ENCODE results near the gene C2CD5. TPM values are rescaled to one million over a fixed set of nuclear protein-coding genes. Genes with fewer than 3 reads are reported as not detected.

Gene C2CD5
- total RNA-seq, 1 experiment from 2014 or later, result 35.4 TPM

DNA sequence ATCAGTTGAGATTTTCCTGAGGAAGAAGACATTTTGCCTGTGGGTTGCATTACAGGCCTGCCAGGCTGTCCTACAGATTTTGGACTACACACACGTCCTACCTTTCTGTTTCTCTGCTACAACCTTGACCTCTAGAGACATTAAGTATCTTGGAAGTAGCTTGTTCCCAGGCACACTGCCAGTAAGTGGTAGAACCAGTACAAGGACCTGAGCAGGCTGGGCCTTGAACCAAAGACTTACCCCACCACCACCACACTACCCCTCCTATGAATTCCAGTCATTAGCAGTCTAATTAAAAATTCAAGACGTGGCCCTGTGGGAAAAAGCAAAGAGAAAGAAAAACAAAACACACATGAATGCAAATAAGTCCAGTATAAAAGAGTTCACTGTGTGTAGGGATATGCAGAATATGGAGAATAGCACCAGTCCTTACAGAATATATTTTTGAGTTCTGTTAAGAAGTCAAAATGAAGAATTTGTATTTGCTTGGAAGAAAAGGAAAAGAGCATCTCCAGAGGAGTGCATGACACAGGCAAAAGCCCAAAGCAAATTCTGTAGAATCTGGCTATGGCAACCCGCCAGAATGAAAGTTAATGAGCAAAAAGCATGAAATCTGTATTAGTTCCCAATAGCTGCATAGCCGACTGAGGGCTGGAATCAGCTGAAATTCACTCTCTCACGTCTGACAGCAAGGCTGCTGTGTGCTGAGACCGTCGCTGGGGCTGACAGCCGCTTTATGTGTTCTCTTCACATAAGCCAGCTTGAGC is 135.5 kb downstream of the C2CD5 start:
- no peak overlapping the region for H3K27ac ChIP-seq (ENCODE audit: insufficient read length, low read depth, low read length)
- DNase-seq, result no peak

More for the DNA sequence above, 135.5 kb downstream of the C2CD5 start:
- Mint-ChIP-seq H3K4me3 (no peak overlapping the region), H3K9me3 (no peaks in the 10 kb centered on the region; a peak in 2 of 5 replicates), H3K4me1 (peaks cover 2 to 4% of the 10 kb centered on the region in 2 experiments; a peak in 2 of 4 replicates), H3K27ac (no peak overlapping the region), H3K36me3 (ENCODE audit: insufficient read depth in 1 of 3, low read depth in 3 of 3) (no peaks in the 10 kb centered on the region), H3K27me3 (ENCODE audit: low read depth) (no peaks in the 10 kb centered on the region)
- H3K14ac ChIP-seq (ENCODE audit: insufficient read depth, low read length), result no peak overlapping the region
- H2BK15ac ChIP-seq (ENCODE audit: low read depth, low read length), result no peak overlapping the region
- TF ChIP-seq, protein P1, sequence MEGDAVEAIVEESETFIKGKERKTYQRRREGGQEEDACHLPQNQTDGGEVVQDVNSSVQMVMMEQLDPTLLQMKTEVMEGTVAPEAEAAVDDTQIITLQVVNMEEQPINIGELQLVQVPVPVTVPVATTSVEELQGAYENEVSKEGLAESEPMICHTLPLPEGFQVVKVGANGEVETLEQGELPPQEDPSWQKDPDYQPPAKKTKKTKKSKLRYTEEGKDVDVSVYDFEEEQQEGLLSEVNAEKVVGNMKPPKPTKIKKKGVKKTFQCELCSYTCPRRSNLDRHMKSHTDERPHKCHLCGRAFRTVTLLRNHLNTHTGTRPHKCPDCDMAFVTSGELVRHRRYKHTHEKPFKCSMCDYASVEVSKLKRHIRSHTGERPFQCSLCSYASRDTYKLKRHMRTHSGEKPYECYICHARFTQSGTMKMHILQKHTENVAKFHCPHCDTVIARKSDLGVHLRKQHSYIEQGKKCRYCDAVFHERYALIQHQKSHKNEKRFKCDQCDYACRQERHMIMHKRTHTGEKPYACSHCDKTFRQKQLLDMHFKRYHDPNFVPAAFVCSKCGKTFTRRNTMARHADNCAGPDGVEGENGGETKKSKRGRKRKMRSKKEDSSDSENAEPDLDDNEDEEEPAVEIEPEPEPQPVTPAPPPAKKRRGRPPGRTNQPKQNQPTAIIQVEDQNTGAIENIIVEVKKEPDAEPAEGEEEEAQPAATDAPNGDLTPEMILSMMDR (conservative IDR thresholded peaks at IDR 0.05), result no peak
- no peak overlapping the region for H2AK5ac ChIP-seq (ENCODE audit: insufficient read length, low read length)
- no peaks in the 10 kb centered on the region for H3K23me2 ChIP-seq (ENCODE audit: insufficient read length, low read depth, low read length, poor library complexity, severe bottlenecking)
- H2BK5ac ChIP-seq (ENCODE audit: insufficient read length, low read length), result no peak overlapping the region
- H4K8ac ChIP-seq (replicated peaks; ENCODE audit: insufficient read length, low read depth, low read length), result no peak overlapping the region
- H3K23ac ChIP-seq (ENCODE audit: insufficient read length, low read depth, low read length), result no peak overlapping the region
- no peak overlapping the region for H3K9ac ChIP-seq (ENCODE audit: extremely low read depth, insufficient read length, low read length)
- no peak overlapping the region for H3K18ac ChIP-seq (ENCODE audit: insufficient read length, low read depth, low read length)
- no CpG with 5 or more reads among the region's 8 CpGs for WGBS (ENCODE audit: extremely low coverage, insufficient read length, low lambda C conversion rate)
- no peak overlapping the region for H3K4ac ChIP-seq (ENCODE audit: low read depth, low read length)
- H2BK120ac ChIP-seq (ENCODE audit: low read depth, low read length, poor library complexity, severe bottlenecking), result no peak overlapping the region
- no peaks in the 10 kb centered on the region for H3K79me2 ChIP-seq (ENCODE audit: insufficient read depth, low read length)
- no peak overlapping the region for H4K91ac ChIP-seq (ENCODE audit: insufficient read length, low read depth, low read length)
- H3K79me1 ChIP-seq (ENCODE audit: insufficient read depth, low read depth, low read length, poor library complexity, severe bottlenecking), result no peaks in the 10 kb centered on the region
- H3K4me1 ChIP-seq (ENCODE audit: insufficient read depth, low read length), result no peaks in the 10 kb centered on the region
- H3K4me2 ChIP-seq (ENCODE audit: insufficient read depth, insufficient read length, low read length), result no peak overlapping the region
- H2BK12ac ChIP-seq (ENCODE audit: insufficient read length, low read depth, low read length), result no peak overlapping the region
- no peak overlapping the region for H3K56ac ChIP-seq (ENCODE audit: insufficient read length, low read depth, low read length)
- no peaks in the 10 kb centered on the region for H3K9me3 ChIP-seq (ENCODE audit: control insufficient read depth, low read depth, low read length)
- no peak overlapping the region for H2AFZ ChIP-seq (ENCODE audit: low read length)
- H3T11ph ChIP-seq (ENCODE audit: low read length), result no peak overlapping the region
- no peaks in the 10 kb centered on the region for H3K27me3 ChIP-seq (ENCODE audit: insufficient read depth, low read length)
- H4K20me1 ChIP-seq (ENCODE audit: control insufficient read depth, insufficient read depth, insufficient read length), result no peaks in the 10 kb centered on the region
- no peak overlapping the region for H2BK20ac ChIP-seq (ENCODE audit: low read depth, low read length, poor library complexity, severe bottlenecking)
- no peak overlapping the region for H4K5ac ChIP-seq (ENCODE audit: insufficient read length, low read depth, low read length)
